Stimulated activated CD8-positive, alpha-beta memory T cell treated with anti-CD3 and anti-CD28 coated beads, Interleukin-4, amount 100 ng/mL, for 4 hours (primary cell): ENCODE data around the gene SCLT1.

Source experiments
- DNase-seq, 2 donors: peaks; one replicate each; pipeline ENCODE4 v3.0.0-alpha.2; 2020; ENCODE audit warnings: low read depth in 2 of 2, low spot score in 1 of 2

SCLT1 gene

GRCh38 chr4:128877934-128878333 is 215.4 kb downstream of the SCLT1 start:
- no peak for DNase-seq

- no peak for DNase-seq
These were observed 217.1 kb downstream of the SCLT1 start for GRCh38 chr4:128876200-128876599.

GRCh38 chr4:128871948-128872347 is 221.4 kb downstream of the SCLT1 start:
- no peak for DNase-seq

- DNase-seq, result no peak
These were observed 223.4 kb downstream of the SCLT1 start for GRCh38 chr4:128869776-128870509.

- DNase-seq, result no peak
These were observed 224.6 kb downstream of the SCLT1 start for GRCh38 chr4:128868758-128869157.

GRCh38 chr4:128866691-128867090 is 226.6 kb downstream of the SCLT1 start:
- no peak for DNase-seq

- no peak for DNase-seq
These were observed 227.1 kb downstream of the SCLT1 start for GRCh38 chr4:128866269-128866668.

- DNase-seq, result no peak
These were observed 228.2 kb downstream of the SCLT1 start for GRCh38 chr4:128865132-128865531.

GRCh38 chr4:128863312-128864075 is 229.8 kb downstream of the SCLT1 start:
- DNase-seq, result peak; percentile 36 to 45

GRCh38 chr4:128862608-128863311 is 230.6 kb downstream of the SCLT1 start:
- DNase-seq, result peak; percentile 11 to 25

- DNase-seq, result no peak
These were observed 231.4 kb downstream of the SCLT1 start for GRCh38 chr4:128861856-128862518.

GRCh38 chr4:128859887-128860677 is 233.3 kb downstream of the SCLT1 start:
- DNase-seq, result no peak

GRCh38 chr4:128858879-128859671 is 234.3 kb downstream of the SCLT1 start:
- DNase-seq, result no peak

- DNase-seq, result no peak
These were observed 237.1 kb downstream of the SCLT1 start for GRCh38 chr4:128856246-128856645.

- no peak for DNase-seq
These were observed 237.7 kb downstream of the SCLT1 start for GRCh38 chr4:128855621-128856020.

- no peak for DNase-seq
These were observed 238.9 kb downstream of the SCLT1 start for GRCh38 chr4:128854433-128854832.

GRCh38 chr4:128853741-128854140 is 239.6 kb downstream of the SCLT1 start:
- no peak for DNase-seq

GRCh38 chr4:128850252-128850651 is 243.1 kb downstream of the SCLT1 start:
- no peak for DNase-seq

GRCh38 chr4:128848461-128848860 is 244.9 kb downstream of the SCLT1 start:
- no peak for DNase-seq
